ENCODE data around the gene C1orf185.

DNA sequence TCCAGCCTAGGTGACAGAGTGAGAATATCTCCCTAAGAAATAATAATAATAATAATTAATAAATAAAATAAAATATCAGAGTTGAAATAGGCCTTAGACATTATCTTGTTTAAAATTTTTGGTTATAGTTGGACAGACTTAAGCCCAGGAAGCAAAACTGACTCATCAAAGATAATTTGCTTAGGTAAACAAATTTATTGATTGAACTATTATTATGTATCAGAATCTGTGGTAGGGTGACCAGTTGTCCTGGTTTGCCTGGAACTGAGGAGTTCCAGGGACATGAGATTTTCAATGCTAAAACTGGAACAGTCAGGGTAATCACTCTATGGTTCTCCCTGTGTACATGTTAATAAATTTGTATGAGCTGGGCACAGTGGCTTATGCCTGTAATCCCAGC, 86.2 kb downstream of the C1orf185 start:
- TF ChIP-seq POLR2AphosphoS5 (IDR thresholded peaks at IDR 0.05; ENCODE audit: low read depth) (no peak), SPI1 (IDR thresholded peaks at IDR 0.05; ENCODE audit: borderline replicate concordance, low read depth) (no peak)
- TF ChIP-seq, protein P1, sequence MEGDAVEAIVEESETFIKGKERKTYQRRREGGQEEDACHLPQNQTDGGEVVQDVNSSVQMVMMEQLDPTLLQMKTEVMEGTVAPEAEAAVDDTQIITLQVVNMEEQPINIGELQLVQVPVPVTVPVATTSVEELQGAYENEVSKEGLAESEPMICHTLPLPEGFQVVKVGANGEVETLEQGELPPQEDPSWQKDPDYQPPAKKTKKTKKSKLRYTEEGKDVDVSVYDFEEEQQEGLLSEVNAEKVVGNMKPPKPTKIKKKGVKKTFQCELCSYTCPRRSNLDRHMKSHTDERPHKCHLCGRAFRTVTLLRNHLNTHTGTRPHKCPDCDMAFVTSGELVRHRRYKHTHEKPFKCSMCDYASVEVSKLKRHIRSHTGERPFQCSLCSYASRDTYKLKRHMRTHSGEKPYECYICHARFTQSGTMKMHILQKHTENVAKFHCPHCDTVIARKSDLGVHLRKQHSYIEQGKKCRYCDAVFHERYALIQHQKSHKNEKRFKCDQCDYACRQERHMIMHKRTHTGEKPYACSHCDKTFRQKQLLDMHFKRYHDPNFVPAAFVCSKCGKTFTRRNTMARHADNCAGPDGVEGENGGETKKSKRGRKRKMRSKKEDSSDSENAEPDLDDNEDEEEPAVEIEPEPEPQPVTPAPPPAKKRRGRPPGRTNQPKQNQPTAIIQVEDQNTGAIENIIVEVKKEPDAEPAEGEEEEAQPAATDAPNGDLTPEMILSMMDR (IDR thresholded peaks at IDR 0.05; ENCODE audit: insufficient read depth, low read length), result no peak
- TF ChIP-seq, protein P2, sequence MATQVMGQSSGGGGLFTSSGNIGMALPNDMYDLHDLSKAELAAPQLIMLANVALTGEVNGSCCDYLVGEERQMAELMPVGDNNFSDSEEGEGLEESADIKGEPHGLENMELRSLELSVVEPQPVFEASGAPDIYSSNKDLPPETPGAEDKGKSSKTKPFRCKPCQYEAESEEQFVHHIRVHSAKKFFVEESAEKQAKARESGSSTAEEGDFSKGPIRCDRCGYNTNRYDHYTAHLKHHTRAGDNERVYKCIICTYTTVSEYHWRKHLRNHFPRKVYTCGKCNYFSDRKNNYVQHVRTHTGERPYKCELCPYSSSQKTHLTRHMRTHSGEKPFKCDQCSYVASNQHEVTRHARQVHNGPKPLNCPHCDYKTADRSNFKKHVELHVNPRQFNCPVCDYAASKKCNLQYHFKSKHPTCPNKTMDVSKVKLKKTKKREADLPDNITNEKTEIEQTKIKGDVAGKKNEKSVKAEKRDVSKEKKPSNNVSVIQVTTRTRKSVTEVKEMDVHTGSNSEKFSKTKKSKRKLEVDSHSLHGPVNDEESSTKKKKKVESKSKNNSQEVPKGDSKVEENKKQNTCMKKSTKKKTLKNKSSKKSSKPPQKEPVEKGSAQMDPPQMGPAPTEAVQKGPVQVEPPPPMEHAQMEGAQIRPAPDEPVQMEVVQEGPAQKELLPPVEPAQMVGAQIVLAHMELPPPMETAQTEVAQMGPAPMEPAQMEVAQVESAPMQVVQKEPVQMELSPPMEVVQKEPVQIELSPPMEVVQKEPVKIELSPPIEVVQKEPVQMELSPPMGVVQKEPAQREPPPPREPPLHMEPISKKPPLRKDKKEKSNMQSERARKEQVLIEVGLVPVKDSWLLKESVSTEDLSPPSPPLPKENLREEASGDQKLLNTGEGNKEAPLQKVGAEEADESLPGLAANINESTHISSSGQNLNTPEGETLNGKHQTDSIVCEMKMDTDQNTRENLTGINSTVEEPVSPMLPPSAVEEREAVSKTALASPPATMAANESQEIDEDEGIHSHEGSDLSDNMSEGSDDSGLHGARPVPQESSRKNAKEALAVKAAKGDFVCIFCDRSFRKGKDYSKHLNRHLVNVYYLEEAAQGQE (IDR thresholded peaks at IDR 0.05; ENCODE audit: insufficient replicate concordance, low read depth), result no peak

Measured in HL-60 (cell line).